Activated CD4-positive, CD25-positive, alpha-beta regulatory T cell treated with anti-CD3 and anti-CD28 coated beads, Interleukin-2, amount 50 U/mL, for 24 hours (primary cell): Measurements from ENCODE around the gene RTN4RL2.

ENCODE experiments used
- ATAC-seq, 2 donors: fragments of 150-1000 bp; cut with Tn5 transposase; one replicate each; pipeline ENCODE4 v1.10.0; 2021; ENCODE audit warnings: mild to moderate bottlenecking in 1 of 2, moderate library complexity in 1 of 2

The RTN4RL2 gene

GRCh38 chr11:57460022-57460757 lies at the start of gene RTN4RL2:
Gene RTN4RL2, plus strand, starts transcription at chr11:57460528. Its CDS starts 338 bp downstream, at chr11:57460866.
- ATAC-seq = peak; percentile 37

GRCh38 chr11:57413681-57414080 lies 46.6 kb upstream of the RTN4RL2 start:
- ATAC-seq = no peak

- ATAC-seq = peak in 1 of 2 donors; percentile 34
Measured at GRCh38 chr11:57414612-57415212, 45.6 kb upstream of the RTN4RL2 start.

GRCh38 chr11:57416436-57416835 lies 43.9 kb upstream of the RTN4RL2 start:
- ATAC-seq = no peak

- no peak for ATAC-seq
Measured at GRCh38 chr11:57417056-57417455, 43.3 kb upstream of the RTN4RL2 start.

- no peak for ATAC-seq
Measured at GRCh38 chr11:57418131-57418530, 42.2 kb upstream of the RTN4RL2 start.

- ATAC-seq = no peak
Measured at GRCh38 chr11:57419146-57419545, 41.2 kb upstream of the RTN4RL2 start.

GRCh38 chr11:57421066-57421465 lies 39.3 kb upstream of the RTN4RL2 start:
- no peak for ATAC-seq

- no peak for ATAC-seq
Measured at GRCh38 chr11:57421805-57422204, 38.5 kb upstream of the RTN4RL2 start.

- ATAC-seq = no peak
Measured at GRCh38 chr11:57422669-57423068, 37.7 kb upstream of the RTN4RL2 start.

- ATAC-seq = no peak
Measured at GRCh38 chr11:57424137-57424791, 36.1 kb upstream of the RTN4RL2 start.

GRCh38 chr11:57424792-57425564 lies 35.4 kb upstream of the RTN4RL2 start:
- peak; percentile 95 for ATAC-seq

- no peak for ATAC-seq
Measured at GRCh38 chr11:57425565-57426438, 34.5 kb upstream of the RTN4RL2 start.

GRCh38 chr11:57426439-57426928 lies 33.8 kb upstream of the RTN4RL2 start:
- no peak for ATAC-seq

- ATAC-seq = peak; percentile 57 to 62
Measured at GRCh38 chr11:57426929-57427726, 33.2 kb upstream of the RTN4RL2 start, which contains the start of gene SLC43A3. Gene SLC43A3, minus strand, starts transcription at chr11:57427121. Its CDS starts 949 bp downstream, at chr11:57426172.

GRCh38 chr11:57427727-57428082 lies 32.6 kb upstream of the RTN4RL2 start:
- no peak for ATAC-seq

GRCh38 chr11:57428643-57429042 lies 31.7 kb upstream of the RTN4RL2 start:
- no peak for ATAC-seq

GRCh38 chr11:57429946-57430345 lies 30.4 kb upstream of the RTN4RL2 start:
- ATAC-seq = no peak

GRCh38 chr11:57430952-57431351 lies 29.4 kb upstream of the RTN4RL2 start:
- no peak for ATAC-seq

- ATAC-seq = no peak
Measured at GRCh38 chr11:57432149-57432561, 28.2 kb upstream of the RTN4RL2 start.

GRCh38 chr11:57432714-57433163 lies 27.6 kb upstream of the RTN4RL2 start:
- peak; percentile 53 to 66 for ATAC-seq
